Inferior parietal cortex (tissue), 1 donor: ENCODE measurements around the gene ARRDC1.
"Not testable (repeated sequence)": the region's sequence is repeated elsewhere in the genome, so short reads cannot be mapped to it uniquely, and the experiment has no call there.

Experiments
- DNase-seq: peaks from one replicate; pipeline ENCODE4 v3.0.0-alpha.2; 2016; ENCODE audit errors: extremely low spot score

Gene ARRDC1

GRCh38 chr9:137583957-137584356 lies 21.5 kb upstream of the ARRDC1 start:
- DNase-seq, result no peak

- DNase-seq, result no peak
Observed at GRCh38 chr9:137586854-137587253, 18.6 kb upstream of the ARRDC1 start.

GRCh38 chr9:137588311-137588710 lies 17.2 kb upstream of the ARRDC1 start:
- no peak for DNase-seq

- DNase-seq, result no peak
Observed at GRCh38 chr9:137588891-137589290, 16.6 kb upstream of the ARRDC1 start.

- DNase-seq, result no peak
Observed at GRCh38 chr9:137589441-137590122, 15.9 kb upstream of the ARRDC1 start.

GRCh38 chr9:137590123-137590468 lies 15.4 kb upstream of the ARRDC1 start:
- DNase-seq, result no peak

- peak; percentile 81 for DNase-seq
Observed at GRCh38 chr9:137590469-137591383, 14.8 kb upstream of the ARRDC1 start, which contains the start of gene ZMYND19. TSS of gene ZMYND19 (minus strand) at chr9:137590512. CDS start at chr9:137590263, 249 bp downstream.

GRCh38 chr9:137592767-137593166 lies 12.7 kb upstream of the ARRDC1 start:
- DNase-seq, result no peak

GRCh38 chr9:137593176-137593575 lies 12.3 kb upstream of the ARRDC1 start:
- no peak for DNase-seq

GRCh38 chr9:137596577-137596976 lies 8.9 kb upstream of the ARRDC1 start:
- DNase-seq, result not testable (repeated sequence)

GRCh38 chr9:137598943-137599342 lies 6.5 kb upstream of the ARRDC1 start:
- no peak for DNase-seq

- DNase-seq, result no peak
Observed at GRCh38 chr9:137602661-137603060, 2.8 kb upstream of the ARRDC1 start.

- DNase-seq, result no peak
Observed at GRCh38 chr9:137603879-137604278, 1.6 kb upstream of the ARRDC1 start.

GRCh38 chr9:137604345-137605086 lies 970 bp upstream of the ARRDC1 start:
- DNase-seq, result no peak

GRCh38 chr9:137606005-137606621 lies 627 bp downstream of the ARRDC1 start:
- DNase-seq, result no peak

- no peak for DNase-seq
Observed at GRCh38 chr9:137606734-137607138, 1.2 kb downstream of the ARRDC1 start.

GRCh38 chr9:137607141-137607857 lies 1.8 kb downstream of the ARRDC1 start:
- DNase-seq, result no peak

GRCh38 chr9:137610944-137611343 lies 5.5 kb downstream of the ARRDC1 start:
- no peak for DNase-seq

GRCh38 chr9:137611623-137612609 lies 6.4 kb downstream of the ARRDC1 start:
- no peak for DNase-seq

- no peak for DNase-seq
Observed at GRCh38 chr9:137612741-137613142, 7.3 kb downstream of the ARRDC1 start.
